Measurements from ENCODE around the gene MANEAL. TPM values are rescaled to one million over a fixed set of nuclear protein-coding genes. Genes with fewer than 3 reads are reported as not detected.
A peak's percentile ranks its signal among the peaks of the same experiment; 100 is the strongest.

The MANEAL gene
- total RNA-seq, 1 donor from 2014 or later: 0.26 TPM

DNA sequence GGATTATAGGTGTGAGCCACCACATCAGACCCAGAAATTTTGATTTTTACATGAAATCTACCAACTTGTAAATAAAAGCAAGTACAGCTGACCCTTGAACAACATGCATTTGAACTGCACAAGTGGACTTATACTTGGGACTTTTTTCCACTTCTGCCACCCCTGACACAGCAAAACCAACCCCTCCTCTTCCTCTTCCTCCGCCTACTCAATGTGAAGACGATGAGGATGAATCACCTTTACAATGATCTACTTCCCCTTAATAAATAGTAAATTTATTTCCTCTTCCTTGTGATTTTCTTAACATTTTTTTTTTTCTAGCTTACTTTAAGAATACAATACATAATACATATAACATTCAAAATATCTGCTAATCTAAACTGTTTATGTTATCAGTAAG is 31.9 kb downstream of the MANEAL start:
- Histone ChIP-seq H3K27me3 (ENCODE audit: control insufficient read depth, insufficient read depth, low read length) (no peaks in the 10 kb centered on the region), H3K36me3 (ENCODE audit: control insufficient read depth, insufficient read depth, low read length) (peaks cover 14% of the 10 kb centered on the region), H3K4me3 (ENCODE audit: low read depth, low read length) (no peak overlapping the region)
- TF ChIP-seq, protein P1, sequence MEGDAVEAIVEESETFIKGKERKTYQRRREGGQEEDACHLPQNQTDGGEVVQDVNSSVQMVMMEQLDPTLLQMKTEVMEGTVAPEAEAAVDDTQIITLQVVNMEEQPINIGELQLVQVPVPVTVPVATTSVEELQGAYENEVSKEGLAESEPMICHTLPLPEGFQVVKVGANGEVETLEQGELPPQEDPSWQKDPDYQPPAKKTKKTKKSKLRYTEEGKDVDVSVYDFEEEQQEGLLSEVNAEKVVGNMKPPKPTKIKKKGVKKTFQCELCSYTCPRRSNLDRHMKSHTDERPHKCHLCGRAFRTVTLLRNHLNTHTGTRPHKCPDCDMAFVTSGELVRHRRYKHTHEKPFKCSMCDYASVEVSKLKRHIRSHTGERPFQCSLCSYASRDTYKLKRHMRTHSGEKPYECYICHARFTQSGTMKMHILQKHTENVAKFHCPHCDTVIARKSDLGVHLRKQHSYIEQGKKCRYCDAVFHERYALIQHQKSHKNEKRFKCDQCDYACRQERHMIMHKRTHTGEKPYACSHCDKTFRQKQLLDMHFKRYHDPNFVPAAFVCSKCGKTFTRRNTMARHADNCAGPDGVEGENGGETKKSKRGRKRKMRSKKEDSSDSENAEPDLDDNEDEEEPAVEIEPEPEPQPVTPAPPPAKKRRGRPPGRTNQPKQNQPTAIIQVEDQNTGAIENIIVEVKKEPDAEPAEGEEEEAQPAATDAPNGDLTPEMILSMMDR (IDR thresholded peaks at IDR 0.05; ENCODE audit: insufficient read depth, low read length, severe bottlenecking): no peak
- FAIRE-seq (no peak), DNase-seq (ENCODE audit: low read depth) (peak; percentile 23)

DNA sequence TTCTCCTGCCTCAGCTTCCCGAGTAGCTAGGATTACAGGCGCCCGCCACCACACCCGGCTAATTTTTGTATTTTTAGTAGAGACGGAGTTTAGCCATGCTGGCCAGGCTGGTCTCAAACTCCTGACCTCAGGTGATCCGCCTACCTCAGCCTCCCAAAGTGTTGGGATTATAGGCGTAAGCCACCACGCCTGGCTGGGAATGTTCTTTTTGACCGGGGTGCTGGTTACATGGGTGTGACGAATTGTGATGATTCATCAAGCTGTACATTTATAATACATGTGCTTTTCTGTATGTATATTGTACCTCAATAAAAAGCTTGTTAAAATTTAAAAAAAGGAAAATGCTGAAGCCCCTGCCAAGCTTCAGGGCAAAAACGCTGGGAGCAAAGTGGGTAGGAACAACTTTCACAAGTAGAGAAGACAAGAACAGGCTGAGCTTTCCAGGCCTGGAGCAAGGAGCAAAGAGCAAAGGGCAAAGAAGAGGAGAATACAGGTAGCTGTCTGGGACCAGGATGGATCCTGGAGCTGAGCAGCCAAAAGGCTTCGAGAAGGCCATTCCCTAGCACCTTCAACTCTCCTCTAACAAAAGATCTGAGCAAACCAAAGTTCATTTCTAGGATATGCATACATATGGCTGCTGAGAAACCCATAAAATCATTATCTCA is 34.9 kb downstream of the MANEAL start:
- FAIRE-seq: no peak
- H3K36me3 ChIP-seq (ENCODE audit: control insufficient read depth, insufficient read depth, low read length): peaks cover 11% of the 10 kb centered on the region
- peak; percentile 46 for DNase-seq (ENCODE audit: low read depth)

DNA sequence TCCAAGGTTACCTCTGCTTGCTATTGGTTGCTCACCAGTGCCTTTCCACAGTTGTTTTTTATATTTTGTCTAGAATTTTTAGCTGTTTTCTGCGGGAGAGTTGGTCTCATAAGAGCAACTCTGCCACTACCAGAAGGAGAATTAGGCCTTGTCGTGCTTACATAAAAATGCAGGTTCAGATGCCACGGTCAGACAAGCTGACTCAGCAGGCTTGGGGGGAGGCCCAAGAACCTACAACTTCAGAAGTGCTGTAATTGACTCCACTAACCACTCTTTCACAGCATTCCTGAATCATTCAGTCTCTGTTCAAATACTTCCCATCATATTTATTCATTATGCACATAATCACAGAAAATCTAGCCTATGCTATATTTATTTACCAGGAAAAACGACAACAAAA is 37.5 kb downstream of the MANEAL start:
- H3K36me3 ChIP-seq (ENCODE audit: control insufficient read depth, insufficient read depth, low read length): peaks cover 17% of the 10 kb centered on the region
- FAIRE-seq: no peak
- H3K27me3 ChIP-seq (ENCODE audit: control insufficient read depth, insufficient read depth, low read length): no peaks in the 10 kb centered on the region
- no peak for DNase-seq (ENCODE audit: low read depth)
- no peak overlapping the region for H3K4me3 ChIP-seq (ENCODE audit: low read depth, low read length)
- TF ChIP-seq, protein P1 (IDR thresholded peaks at IDR 0.05; ENCODE audit: insufficient read depth, low read length, severe bottlenecking): no peak

More for the DNA sequence above, 34.9 kb downstream of the MANEAL start:
- Histone ChIP-seq H3K4me3 (ENCODE audit: low read depth, low read length) (no peak overlapping the region), H3K27me3 (ENCODE audit: control insufficient read depth, insufficient read depth, low read length) (no peaks in the 10 kb centered on the region)
- TF ChIP-seq, protein P1 (IDR thresholded peaks at IDR 0.05; ENCODE audit: insufficient read depth, low read length, severe bottlenecking): no peak

DNA sequence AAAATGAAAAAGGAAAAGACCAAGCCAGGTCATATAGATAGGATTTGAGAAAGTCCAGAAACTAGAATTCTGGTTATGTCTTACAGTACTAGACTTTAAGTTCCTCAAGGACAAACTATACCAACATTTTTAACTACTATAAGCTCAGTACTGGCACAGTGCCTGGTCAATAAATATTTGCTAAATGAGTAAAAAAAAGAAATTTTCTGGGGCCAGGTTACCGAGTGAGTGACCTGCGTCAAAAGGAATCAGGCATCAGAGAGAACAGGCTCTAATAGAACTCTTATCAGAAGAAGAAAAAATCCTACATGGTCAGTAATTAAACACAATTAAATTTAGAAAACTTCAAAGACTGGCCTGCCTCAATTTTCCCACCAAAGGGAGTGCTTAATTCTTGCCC is 38.2 kb downstream of the MANEAL start:
- TF ChIP-seq, protein P1 (IDR thresholded peaks at IDR 0.05; ENCODE audit: insufficient read depth, low read length, severe bottlenecking): no peak
- no peak for FAIRE-seq
- DNase-seq (ENCODE audit: low read depth): no peak
- Histone ChIP-seq H3K27me3 (ENCODE audit: control insufficient read depth, insufficient read depth, low read length) (no peaks in the 10 kb centered on the region), H3K36me3 (ENCODE audit: control insufficient read depth, insufficient read depth, low read length) (peaks cover 17% of the 10 kb centered on the region), H3K4me3 (ENCODE audit: low read depth, low read length) (no peak overlapping the region)

DNA sequence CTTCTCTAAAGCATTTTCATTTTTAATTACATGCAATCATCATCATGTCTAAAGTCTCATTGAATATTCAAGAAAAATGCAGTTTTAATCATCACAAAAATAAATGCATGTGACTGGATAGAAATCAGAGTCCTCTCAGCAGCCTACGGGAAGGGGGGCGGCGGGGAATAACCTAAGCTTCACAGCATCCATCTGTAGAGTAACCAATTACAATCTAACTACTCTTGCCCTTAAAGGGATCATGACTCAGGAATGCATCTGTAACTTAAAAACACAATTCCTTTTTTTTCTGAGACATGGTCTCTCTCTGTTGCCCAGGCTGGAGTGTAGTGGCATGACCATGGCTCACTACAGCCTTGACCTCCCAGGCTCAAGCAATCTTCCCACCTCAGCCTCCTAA is 43.1 kb downstream of the MANEAL start:
- Histone ChIP-seq H3K4me3 (ENCODE audit: low read depth, low read length) (no peak overlapping the region), H3K27me3 (ENCODE audit: control insufficient read depth, insufficient read depth, low read length) (no peaks in the 10 kb centered on the region), H3K36me3 (ENCODE audit: control insufficient read depth, insufficient read depth, low read length) (peaks cover 27% of the 10 kb centered on the region)
- FAIRE-seq (no peak), DNase-seq (ENCODE audit: low read depth) (no peak)
- TF ChIP-seq, protein P1 (IDR thresholded peaks at IDR 0.05; ENCODE audit: insufficient read depth, low read length, severe bottlenecking): no peak

DNA sequence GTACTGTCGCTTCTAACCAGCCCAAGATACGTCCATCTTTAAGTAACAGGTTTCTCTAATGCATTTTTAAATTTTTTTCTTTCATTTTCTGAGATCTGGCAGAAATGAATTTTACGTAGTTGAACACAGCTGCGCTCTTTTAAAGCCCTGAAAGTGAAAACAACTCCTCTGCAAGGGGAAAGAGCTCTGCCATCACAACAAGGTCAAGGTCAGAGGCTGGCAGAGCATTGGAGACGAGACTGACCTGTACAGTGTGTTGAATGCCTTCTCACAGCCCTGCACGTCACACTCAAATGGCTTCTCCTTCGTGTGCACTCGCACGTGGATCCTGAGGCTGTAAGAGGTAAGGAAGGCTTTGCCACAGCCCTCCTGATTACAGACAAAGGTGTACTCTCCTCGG is 46.0 kb downstream of the MANEAL start:
- TF ChIP-seq, protein P1 (IDR thresholded peaks at IDR 0.05; ENCODE audit: insufficient read depth, low read length, severe bottlenecking): no peak
- Histone ChIP-seq H3K4me3 (ENCODE audit: low read depth, low read length) (no peak overlapping the region), H3K36me3 (ENCODE audit: control insufficient read depth, insufficient read depth, low read length) (peaks cover 17% of the 10 kb centered on the region), H3K27me3 (ENCODE audit: control insufficient read depth, insufficient read depth, low read length) (no peaks in the 10 kb centered on the region)
- FAIRE-seq (no peak), DNase-seq (ENCODE audit: low read depth) (no peak)
